ENCODE results near the gene TOP3A.

DNA sequence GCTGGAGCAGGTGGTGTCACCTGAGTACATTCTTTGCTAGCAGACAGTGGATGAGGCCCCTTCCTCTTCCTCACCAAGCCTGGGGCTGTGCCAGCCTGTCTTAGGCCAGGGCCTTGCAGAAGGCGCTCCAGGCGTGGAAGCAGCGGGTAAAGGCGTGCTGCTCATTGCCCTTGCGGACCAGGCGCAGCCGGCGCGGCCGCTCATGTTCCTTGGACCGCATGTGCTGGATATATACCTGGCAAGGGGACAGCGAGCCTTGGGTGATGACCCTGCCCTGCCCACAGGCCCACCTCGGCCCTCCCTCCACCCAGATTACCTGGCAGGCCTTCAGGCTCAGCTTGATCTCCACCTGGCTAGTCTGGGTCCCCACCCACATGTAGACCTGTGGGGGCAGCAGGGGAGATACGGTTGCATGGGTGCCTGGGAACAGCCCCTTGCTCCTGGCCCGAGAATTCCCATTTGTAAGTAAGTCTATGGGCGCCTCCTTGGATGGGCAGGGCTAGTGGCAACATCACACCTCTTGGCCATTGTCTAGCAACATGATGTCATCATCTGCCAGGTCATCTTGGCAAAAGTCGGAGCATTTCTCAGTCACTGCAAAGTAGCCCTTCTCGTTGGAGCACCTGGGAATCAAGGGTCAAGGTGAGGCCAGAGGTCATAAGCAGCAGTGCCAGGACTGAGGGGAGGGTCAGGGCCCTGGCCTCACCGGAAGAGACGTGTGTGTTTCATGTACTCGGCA is 69.6 kb downstream of the TOP3A start:
- TF ChIP-seq, protein P1, sequence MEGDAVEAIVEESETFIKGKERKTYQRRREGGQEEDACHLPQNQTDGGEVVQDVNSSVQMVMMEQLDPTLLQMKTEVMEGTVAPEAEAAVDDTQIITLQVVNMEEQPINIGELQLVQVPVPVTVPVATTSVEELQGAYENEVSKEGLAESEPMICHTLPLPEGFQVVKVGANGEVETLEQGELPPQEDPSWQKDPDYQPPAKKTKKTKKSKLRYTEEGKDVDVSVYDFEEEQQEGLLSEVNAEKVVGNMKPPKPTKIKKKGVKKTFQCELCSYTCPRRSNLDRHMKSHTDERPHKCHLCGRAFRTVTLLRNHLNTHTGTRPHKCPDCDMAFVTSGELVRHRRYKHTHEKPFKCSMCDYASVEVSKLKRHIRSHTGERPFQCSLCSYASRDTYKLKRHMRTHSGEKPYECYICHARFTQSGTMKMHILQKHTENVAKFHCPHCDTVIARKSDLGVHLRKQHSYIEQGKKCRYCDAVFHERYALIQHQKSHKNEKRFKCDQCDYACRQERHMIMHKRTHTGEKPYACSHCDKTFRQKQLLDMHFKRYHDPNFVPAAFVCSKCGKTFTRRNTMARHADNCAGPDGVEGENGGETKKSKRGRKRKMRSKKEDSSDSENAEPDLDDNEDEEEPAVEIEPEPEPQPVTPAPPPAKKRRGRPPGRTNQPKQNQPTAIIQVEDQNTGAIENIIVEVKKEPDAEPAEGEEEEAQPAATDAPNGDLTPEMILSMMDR (IDR thresholded peaks at IDR 0.05; ENCODE audit: low read depth, low read length): no peak
- TF ChIP-seq POLR2A (IDR thresholded peaks at IDR 0.05; ENCODE audit: extremely low read depth, insufficient read length) (no peak), MYC (IDR thresholded peaks at IDR 0.05; ENCODE audit: low read depth, low read length) (no peak)
- TF ChIP-seq, protein P2, sequence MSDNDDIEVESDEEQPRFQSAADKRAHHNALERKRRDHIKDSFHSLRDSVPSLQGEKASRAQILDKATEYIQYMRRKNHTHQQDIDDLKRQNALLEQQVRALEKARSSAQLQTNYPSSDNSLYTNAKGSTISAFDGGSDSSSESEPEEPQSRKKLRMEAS (IDR thresholded peaks at IDR 0.05; ENCODE audit: low read depth, low read length): no peak

Data from NB4 (cell line).